Activated CD8-positive, alpha-beta memory T cell treated with anti-CD3 and anti-CD28 coated beads, Interleukin-2, amount 50 U/mL, for 4 hours (primary cell): Measurements from ENCODE around the gene MARCHF3.
"Not testable (repeated sequence)": the region's sequence is repeated elsewhere in the genome, so short reads cannot be mapped to it uniquely, and the experiment has no call there.

Source experiments
- DNase-seq: peaks from one replicate; pipeline ENCODE4 v3.0.0-alpha.2; 2020

MARCHF3 gene

DNA sequence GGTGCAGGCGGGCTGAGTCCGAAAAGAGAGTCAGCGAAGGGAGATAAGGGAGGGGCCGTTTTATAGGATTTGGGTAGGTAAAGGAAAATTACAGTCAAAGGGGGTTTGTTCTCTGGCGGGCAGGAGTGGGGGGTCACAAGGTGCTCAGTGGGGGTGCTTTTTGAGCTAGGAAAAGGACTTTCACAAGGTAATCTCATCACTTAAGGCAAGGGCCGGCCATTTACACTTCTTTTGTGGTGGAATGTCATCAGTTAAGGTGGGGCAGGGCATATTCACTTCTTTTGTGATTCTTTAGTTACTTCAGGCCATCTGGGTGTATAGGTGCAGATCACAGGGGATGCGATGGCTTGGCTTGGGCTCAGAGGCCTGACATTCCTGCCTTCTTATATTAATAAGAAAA is 191.0 kb downstream of the MARCHF3 start:
- DNase-seq: not testable (repeated sequence)

DNA sequence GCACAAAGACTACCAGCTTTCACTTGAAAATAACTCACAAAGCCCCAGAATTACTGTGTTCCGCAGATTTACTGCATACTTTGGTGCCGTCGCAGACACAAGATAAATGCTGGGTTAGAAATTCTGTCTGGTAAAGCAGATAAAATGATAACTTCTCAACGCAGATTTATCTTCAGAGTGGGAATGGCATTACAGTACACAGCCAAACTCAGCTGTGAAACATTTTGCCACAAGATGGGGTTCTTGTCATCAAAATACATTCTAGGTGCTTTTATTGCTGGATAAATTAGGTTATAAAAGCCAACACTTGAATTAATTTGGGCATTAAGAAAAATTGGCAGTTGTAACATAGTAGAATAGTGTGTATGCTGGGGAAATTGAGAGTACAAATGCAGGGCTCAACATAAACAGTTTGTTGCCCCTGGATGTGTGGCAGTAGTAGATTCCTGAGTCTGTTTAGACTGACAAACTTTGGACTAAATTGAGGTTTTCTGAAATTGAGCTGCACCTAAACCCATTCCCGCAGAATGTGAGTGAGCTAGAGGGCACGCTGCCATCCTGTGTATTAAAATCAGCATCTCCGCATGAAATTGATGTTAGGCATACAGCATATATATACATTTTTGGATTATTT is 192.3 kb downstream of the MARCHF3 start:
- DNase-seq: no peak

DNA sequence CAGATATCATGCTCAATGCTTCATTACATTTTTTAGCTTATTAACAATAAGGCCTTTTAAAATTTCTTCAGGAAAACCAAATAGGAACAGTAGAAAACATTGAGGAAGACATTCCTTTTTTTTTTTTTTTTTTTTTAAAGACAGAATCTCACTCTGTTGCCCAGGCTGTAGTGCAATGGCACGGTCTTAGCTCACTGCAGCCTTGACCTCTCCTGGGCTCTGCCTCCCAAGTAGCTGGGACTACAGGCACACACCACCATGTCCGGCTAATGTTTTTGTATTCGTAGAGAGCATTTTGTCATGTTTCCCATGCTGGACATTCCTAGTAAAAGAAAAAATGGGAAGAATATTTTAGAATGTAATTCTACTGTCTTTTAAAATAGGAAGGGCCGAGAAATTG is 193.1 kb downstream of the MARCHF3 start:
- DNase-seq: no peak

- no peak for DNase-seq
Observed at GRCh38 chr5:126836778-126837177, 193.6 kb downstream of the MARCHF3 start.

DNA sequence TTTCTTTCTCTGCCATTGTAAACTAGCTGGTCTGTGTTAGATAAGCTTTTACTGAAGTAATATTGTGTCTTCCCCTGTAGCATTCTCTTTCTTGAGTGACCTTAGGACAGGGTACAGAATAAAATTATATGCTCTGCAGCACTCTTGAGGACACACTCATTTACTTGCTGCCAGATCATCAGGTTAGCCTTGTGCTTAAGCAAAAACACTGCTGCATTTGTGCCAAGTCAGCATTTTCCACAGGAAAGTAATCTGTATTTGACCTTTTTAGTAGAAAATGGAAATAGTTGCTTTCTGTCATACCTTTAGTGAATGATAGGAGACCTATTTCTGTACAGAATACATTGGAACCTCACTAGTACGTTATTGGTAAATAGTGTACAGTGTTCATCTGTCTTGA is 199.2 kb downstream of the MARCHF3 start:
- no peak for DNase-seq

DNA sequence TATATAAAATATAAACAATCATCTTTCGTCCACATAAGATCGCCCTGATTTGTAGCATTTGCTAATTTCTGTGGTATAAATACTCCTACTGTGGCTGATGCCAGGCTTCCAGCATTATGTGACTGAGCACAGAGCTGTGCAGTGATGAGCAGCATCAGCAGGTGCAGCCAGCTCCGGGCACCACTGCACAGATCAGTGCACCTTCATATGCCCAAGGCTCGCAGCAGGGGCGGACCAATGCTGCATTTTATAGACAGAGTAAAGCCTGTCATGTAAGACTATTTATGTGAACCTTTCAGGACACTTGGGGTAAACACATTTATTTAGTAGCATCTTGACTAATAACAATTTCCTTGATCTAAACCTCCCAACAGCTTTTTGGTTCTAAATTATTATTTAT is 200.3 kb downstream of the MARCHF3 start:
- DNase-seq: no peak

DNA sequence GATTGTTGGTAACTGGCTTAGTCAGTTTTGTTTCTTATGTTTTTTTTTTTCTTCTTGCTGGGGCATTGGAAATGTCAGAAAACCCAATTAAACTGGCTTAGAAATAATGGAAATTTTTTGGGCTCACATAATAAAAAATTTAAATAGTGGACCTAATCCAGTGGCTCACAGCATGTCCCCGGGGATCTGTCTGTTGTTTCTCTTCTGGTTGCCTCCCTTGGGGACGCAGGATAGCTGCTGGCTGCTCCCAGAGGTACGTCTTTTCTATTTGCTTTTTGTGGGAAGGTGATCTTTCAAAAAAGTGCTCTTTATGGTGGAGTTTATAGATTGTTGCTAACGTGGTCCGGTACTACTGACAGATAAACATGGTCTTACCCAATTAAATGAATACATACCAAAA is 201.3 kb downstream of the MARCHF3 start:
- no peak for DNase-seq

DNA sequence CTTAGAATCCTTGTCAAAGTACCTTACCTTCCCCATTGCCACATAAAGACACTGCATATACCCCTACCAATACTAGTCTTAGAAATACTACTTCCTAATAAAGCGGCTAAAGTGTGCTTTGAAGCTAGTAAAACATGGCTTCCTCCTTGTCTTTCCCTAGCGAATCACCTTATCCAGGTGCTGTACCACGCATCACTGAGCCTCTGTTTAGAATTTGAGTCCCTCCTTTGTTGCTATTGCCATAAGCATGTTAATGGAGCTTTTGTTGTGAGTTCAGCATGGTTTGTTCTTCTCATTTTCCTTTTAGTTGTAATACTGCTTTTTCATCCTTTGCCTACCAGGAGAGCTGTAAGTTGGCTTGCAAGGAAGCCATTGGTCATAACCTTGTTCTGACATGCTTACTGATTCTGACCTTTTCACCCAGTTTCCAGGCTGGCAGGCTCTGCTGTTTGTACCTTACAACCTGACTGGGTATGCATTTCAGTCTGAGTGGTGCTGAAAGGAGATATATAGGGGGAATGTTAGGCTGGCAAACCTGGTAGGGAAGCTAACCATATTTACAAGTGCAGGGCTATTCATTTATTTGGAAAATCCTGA is 203.6 kb downstream of the MARCHF3 start:
- DNase-seq: no peak

- no peak for DNase-seq
Observed at GRCh38 chr5:126819253-126819652, 211.1 kb downstream of the MARCHF3 start.

DNA sequence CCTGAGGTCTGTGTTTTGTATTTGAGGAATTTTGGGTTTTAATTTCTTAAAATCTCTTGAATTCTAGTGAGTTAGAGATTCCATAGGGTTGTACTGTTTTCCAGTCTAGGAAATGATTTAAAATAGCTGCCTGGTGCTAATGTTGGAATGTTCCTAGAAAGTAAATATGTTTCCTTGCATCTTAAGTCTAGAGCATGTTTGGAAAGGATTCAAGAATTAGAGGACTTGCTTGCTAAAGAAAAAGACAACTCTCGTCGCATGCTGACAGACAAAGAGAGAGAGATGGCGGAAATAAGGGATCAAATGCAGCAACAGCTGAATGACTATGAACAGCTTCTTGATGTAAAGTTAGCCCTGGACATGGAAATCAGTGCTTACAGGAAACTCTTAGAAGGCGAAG is 211.6 kb downstream of the MARCHF3 start:
- no peak for DNase-seq
